ENCODE data around the gene PYY. TPM values are rescaled to one million over a fixed set of nuclear protein-coding genes. Genes with fewer than 3 reads are reported as not detected.
"Not testable (repeated sequence)": the region's sequence is repeated elsewhere in the genome, so short reads cannot be mapped to it uniquely, and the experiment has no call there.

The PYY gene
- total RNA-seq, 1 experiment from 2014 or later: 2.0 TPM

DNA sequence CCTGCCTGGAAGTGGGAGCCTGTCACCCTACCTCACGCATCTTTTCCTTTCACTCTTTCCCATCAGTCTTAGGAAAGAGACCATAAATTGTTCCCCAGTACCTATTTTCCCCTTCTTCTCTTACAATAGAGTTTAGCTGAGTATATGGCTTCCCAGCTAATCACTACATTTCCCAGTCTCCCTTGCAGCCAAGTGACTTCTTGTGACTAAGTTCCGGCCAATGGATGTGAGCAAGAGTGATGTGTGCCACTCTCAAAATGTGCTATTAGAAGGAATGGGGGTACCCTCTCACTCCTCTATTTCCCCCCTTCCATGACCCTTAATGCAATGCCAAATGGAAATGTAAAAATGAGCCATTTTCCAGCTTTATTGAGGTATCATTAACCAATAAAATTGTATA is 8.2 kb upstream of the PYY start:
- no peaks in the 10 kb centered on the region for H3K23me2 ChIP-seq (ENCODE audit: insufficient read length, low read depth, low read length, poor library complexity, severe bottlenecking)
- H3K27ac ChIP-seq (ENCODE audit: insufficient read length, low read depth, low read length): no peak overlapping the region
- no peak overlapping the region for H2AK5ac ChIP-seq (ENCODE audit: insufficient read length, low read length)
- H3K79me2 ChIP-seq (ENCODE audit: insufficient read depth, low read length): no peaks in the 10 kb centered on the region
- TF ChIP-seq, protein P1, sequence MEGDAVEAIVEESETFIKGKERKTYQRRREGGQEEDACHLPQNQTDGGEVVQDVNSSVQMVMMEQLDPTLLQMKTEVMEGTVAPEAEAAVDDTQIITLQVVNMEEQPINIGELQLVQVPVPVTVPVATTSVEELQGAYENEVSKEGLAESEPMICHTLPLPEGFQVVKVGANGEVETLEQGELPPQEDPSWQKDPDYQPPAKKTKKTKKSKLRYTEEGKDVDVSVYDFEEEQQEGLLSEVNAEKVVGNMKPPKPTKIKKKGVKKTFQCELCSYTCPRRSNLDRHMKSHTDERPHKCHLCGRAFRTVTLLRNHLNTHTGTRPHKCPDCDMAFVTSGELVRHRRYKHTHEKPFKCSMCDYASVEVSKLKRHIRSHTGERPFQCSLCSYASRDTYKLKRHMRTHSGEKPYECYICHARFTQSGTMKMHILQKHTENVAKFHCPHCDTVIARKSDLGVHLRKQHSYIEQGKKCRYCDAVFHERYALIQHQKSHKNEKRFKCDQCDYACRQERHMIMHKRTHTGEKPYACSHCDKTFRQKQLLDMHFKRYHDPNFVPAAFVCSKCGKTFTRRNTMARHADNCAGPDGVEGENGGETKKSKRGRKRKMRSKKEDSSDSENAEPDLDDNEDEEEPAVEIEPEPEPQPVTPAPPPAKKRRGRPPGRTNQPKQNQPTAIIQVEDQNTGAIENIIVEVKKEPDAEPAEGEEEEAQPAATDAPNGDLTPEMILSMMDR (conservative IDR thresholded peaks at IDR 0.05): no peak
- no peak overlapping the region for H3K9ac ChIP-seq (ENCODE audit: extremely low read depth, insufficient read length, low read length)
- Mint-ChIP-seq H3K27me3 (ENCODE audit: low read depth) (peaks cover 10% of the 10 kb centered on the region), H3K27ac (no peak overlapping the region), H3K4me3 (no peak overlapping the region), H3K9me3 (no peaks in the 10 kb centered on the region; a peak in 1 of 5 replicates), H3K36me3 (ENCODE audit: insufficient read depth in 1 of 3, low read depth in 3 of 3) (no peaks in the 10 kb centered on the region), H3K4me1 (no peaks in the 10 kb centered on the region)
- no peak overlapping the region for H3K23ac ChIP-seq (ENCODE audit: insufficient read length, low read depth, low read length)
- H3K27me3 ChIP-seq (ENCODE audit: insufficient read depth, low read length): no peaks in the 10 kb centered on the region
- H2BK12ac ChIP-seq (ENCODE audit: insufficient read length, low read depth, low read length): no peak overlapping the region
- H4K5ac ChIP-seq (ENCODE audit: insufficient read length, low read depth, low read length): no peak overlapping the region
- H4K20me1 ChIP-seq (ENCODE audit: control insufficient read depth, insufficient read depth, insufficient read length): no peaks in the 10 kb centered on the region
- H4K8ac ChIP-seq (replicated peaks; ENCODE audit: insufficient read length, low read depth, low read length): no peak overlapping the region
- no peak overlapping the region for H3K18ac ChIP-seq (ENCODE audit: insufficient read length, low read depth, low read length)
- H2BK15ac ChIP-seq (ENCODE audit: low read depth, low read length): no peak overlapping the region
- no peak overlapping the region for H3K4ac ChIP-seq (ENCODE audit: low read depth, low read length)
- no CpG with 5 or more reads among the region's 2 CpGs for WGBS (ENCODE audit: extremely low coverage, insufficient read length, low lambda C conversion rate)
- no peak overlapping the region for H2AFZ ChIP-seq (ENCODE audit: low read length)
- no peak overlapping the region for H2BK20ac ChIP-seq (ENCODE audit: low read depth, low read length, poor library complexity, severe bottlenecking)
- H3K14ac ChIP-seq (ENCODE audit: insufficient read depth, low read length): no peak overlapping the region
- no peak overlapping the region for H4K91ac ChIP-seq (ENCODE audit: insufficient read length, low read depth, low read length)
- no peaks in the 10 kb centered on the region for H3K9me3 ChIP-seq (ENCODE audit: control insufficient read depth, low read depth, low read length)
- H2BK5ac ChIP-seq (ENCODE audit: insufficient read length, low read length): no peak overlapping the region
- no peaks in the 10 kb centered on the region for H3K4me1 ChIP-seq (ENCODE audit: insufficient read depth, low read length)
- H3T11ph ChIP-seq (ENCODE audit: low read length): no peak overlapping the region
- H3K4me2 ChIP-seq (ENCODE audit: insufficient read depth, insufficient read length, low read length): no peak overlapping the region
- H2BK120ac ChIP-seq (ENCODE audit: low read depth, low read length, poor library complexity, severe bottlenecking): no peak overlapping the region
- H3K79me1 ChIP-seq (ENCODE audit: insufficient read depth, low read depth, low read length, poor library complexity, severe bottlenecking): no peaks in the 10 kb centered on the region
- DNase-seq: no peak
- no peak overlapping the region for H3K56ac ChIP-seq (ENCODE audit: insufficient read length, low read depth, low read length)

DNA sequence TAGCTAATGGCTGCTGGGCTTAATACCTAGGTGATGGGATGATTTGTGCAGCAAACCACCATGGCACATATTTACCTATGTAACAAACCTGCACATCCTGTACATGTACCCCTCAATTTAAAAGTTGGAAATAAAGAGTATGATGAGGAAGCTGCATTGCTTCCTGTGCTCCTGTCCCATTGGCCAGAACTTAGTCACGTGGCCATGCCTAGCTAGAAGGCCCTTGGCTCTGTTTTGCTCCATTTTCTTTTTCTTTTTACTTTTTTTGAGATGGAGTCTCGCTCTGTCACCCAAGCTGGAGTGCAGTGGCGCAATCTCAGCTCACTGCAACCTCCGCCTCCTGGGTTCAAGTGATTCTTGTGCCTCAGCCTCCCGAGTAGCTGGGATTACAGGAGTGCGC is 7.6 kb upstream of the PYY start:
- not testable (repeated sequence) for H2AK5ac ChIP-seq (ENCODE audit: insufficient read length, low read length)

More for the DNA sequence above, 7.6 kb upstream of the PYY start:
- not testable (repeated sequence) for H3T11ph ChIP-seq (ENCODE audit: low read length); H3K56ac ChIP-seq (ENCODE audit: insufficient read length, low read depth, low read length); H2BK12ac ChIP-seq (ENCODE audit: insufficient read length, low read depth, low read length); H3K4ac ChIP-seq (ENCODE audit: low read depth, low read length); H3K79me1 ChIP-seq (ENCODE audit: insufficient read depth, low read depth, low read length, poor library complexity, severe bottlenecking); H2AFZ ChIP-seq (ENCODE audit: low read length); H4K8ac ChIP-seq (replicated peaks; ENCODE audit: insufficient read length, low read depth, low read length); H3K79me2 ChIP-seq (ENCODE audit: insufficient read depth, low read length); H3K27ac ChIP-seq (ENCODE audit: insufficient read length, low read depth, low read length); DNase-seq; H2BK5ac ChIP-seq (ENCODE audit: insufficient read length, low read length); H3K18ac ChIP-seq (ENCODE audit: insufficient read length, low read depth, low read length); H2BK120ac ChIP-seq (ENCODE audit: low read depth, low read length, poor library complexity, severe bottlenecking); H3K36me3 Mint-ChIP-seq (ENCODE audit: insufficient read depth in 1 of 3, low read depth in 3 of 3); H3K23ac ChIP-seq (ENCODE audit: insufficient read length, low read depth, low read length); H4K20me1 ChIP-seq (ENCODE audit: control insufficient read depth, insufficient read depth, insufficient read length); H3K4me1 Mint-ChIP-seq; H3K14ac ChIP-seq (ENCODE audit: insufficient read depth, low read length); H2BK15ac ChIP-seq (ENCODE audit: low read depth, low read length); H3K4me1 ChIP-seq (ENCODE audit: insufficient read depth, low read length); H3K23me2 ChIP-seq (ENCODE audit: insufficient read length, low read depth, low read length, poor library complexity, severe bottlenecking); H3K27me3 Mint-ChIP-seq (ENCODE audit: low read depth); H3K27me3 ChIP-seq (ENCODE audit: insufficient read depth, low read length); H3K9ac ChIP-seq (ENCODE audit: extremely low read depth, insufficient read length, low read length); H2BK20ac ChIP-seq (ENCODE audit: low read depth, low read length, poor library complexity, severe bottlenecking); H3K4me3 Mint-ChIP-seq; H3K27ac Mint-ChIP-seq; H3K9me3 ChIP-seq (ENCODE audit: control insufficient read depth, low read depth, low read length); H3K9me3 Mint-ChIP-seq; H3K4me2 ChIP-seq (ENCODE audit: insufficient read depth, insufficient read length, low read length); H4K5ac ChIP-seq (ENCODE audit: insufficient read length, low read depth, low read length); H4K91ac ChIP-seq (ENCODE audit: insufficient read length, low read depth, low read length)
- WGBS (ENCODE audit: extremely low coverage, insufficient read length, low lambda C conversion rate): no CpG with 5 or more reads among the region's 6 CpGs

All from H9 (cell line).